ENCODE data around the gene OTOP3.

Gene OTOP3

DNA sequence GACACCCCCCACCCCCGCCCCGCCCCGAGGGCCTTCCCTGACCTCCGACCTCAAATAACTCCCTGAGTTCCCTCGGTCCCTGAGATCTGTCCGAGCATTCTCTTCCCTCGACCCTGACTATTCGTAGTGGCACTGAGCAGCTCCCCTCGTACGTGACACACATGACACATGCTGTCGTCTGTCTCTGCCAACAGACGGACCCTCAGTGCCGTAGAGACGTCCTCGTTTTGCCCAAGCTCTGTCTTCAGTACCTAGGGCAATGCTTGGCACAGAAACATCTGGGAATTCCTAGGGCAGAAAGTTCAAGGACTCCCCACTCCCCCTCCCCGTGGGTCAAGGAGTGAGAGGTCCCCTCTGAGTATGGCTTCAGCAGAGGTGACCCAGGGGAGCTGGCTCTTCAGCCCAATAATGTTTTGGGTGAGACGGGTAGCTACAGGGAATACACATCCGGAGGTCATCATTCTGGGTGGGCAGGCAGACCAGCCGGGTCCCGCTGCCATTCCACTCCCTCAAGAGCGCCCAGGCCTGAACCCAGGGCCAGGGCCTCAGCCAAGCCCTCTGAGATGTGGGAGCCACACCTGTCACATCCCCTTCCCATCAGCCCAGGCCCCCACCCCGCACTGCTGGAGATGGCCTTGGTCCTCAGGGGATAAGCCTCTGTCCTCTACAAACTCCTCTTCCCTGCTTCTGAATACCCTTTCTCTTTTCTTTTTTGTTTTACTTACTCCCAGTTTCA is 41.6 kb upstream of the OTOP3 start:
- DNase-seq (ENCODE audit: low read depth): no peak
- no peak for TF ChIP-seq CTCF (IDR thresholded peaks at IDR 0.05; ENCODE audit: control insufficient read depth, extremely low read depth, insufficient read depth)
- H3K4me3 ChIP-seq (ENCODE audit: low read depth, low read length): no peak overlapping the region

GRCh38 chr17:74898376-74898946 is 37.2 kb upstream of the OTOP3 start:
- DNase-seq (ENCODE audit: low read depth): no peak
- TF ChIP-seq CTCF (IDR thresholded peaks at IDR 0.05; ENCODE audit: control insufficient read depth, extremely low read depth, insufficient read depth): no peak
- H3K4me3 ChIP-seq (ENCODE audit: low read depth, low read length): no peak overlapping the region

GRCh38 chr17:74900208-74900607 is 35.5 kb upstream of the OTOP3 start:
- H3K4me3 ChIP-seq (ENCODE audit: low read depth, low read length): no peak overlapping the region
- TF ChIP-seq CTCF (IDR thresholded peaks at IDR 0.05; ENCODE audit: control insufficient read depth, extremely low read depth, insufficient read depth): no peak
- no peak for DNase-seq (ENCODE audit: low read depth)

- no peak overlapping the region for H3K4me3 ChIP-seq (ENCODE audit: low read depth, low read length)
- no peak for TF ChIP-seq CTCF (IDR thresholded peaks at IDR 0.05; ENCODE audit: control insufficient read depth, extremely low read depth, insufficient read depth)
- no peak for DNase-seq (ENCODE audit: low read depth)
Measured at GRCh38 chr17:74901353-74902135, 34.2 kb upstream of the OTOP3 start.

- no peak overlapping the region for H3K4me3 ChIP-seq (ENCODE audit: low read depth, low read length)
- DNase-seq (ENCODE audit: low read depth): no peak
- no peak for TF ChIP-seq CTCF (IDR thresholded peaks at IDR 0.05; ENCODE audit: control insufficient read depth, extremely low read depth, insufficient read depth)
Measured at GRCh38 chr17:74903034-74903433, 32.7 kb upstream of the OTOP3 start.

DNA sequence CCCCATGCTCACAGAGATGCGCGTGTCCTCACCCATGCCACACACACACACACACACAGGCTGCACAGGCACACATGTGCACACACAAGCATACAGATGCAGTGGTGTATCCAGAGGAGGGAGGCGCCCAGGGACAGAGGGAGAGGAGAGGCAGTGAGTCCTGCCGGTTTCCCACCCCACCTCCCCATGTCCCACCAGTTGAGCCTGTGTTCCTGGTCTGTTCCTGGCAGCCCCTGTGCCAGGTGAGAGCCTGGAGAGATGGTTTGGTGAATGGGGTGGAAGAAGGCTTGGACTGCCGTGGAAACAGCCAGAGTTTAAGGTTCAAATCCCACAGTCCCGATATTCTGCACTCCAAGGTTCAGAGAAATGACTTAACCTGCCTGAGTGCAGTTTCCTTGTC is 32.0 kb upstream of the OTOP3 start:
- no peak overlapping the region for H3K4me3 ChIP-seq (ENCODE audit: low read depth, low read length)
- TF ChIP-seq CTCF (IDR thresholded peaks at IDR 0.05; ENCODE audit: control insufficient read depth, extremely low read depth, insufficient read depth): no peak
- DNase-seq (ENCODE audit: low read depth): no peak
